B cell (primary cell): Measurements from ENCODE around the gene USH1G. TPM values are rescaled to one million over a fixed set of nuclear protein-coding genes. Genes with fewer than 3 reads are reported as not detected.

Experiments used
- ATAC-seq: fragments of 200-7000 bp; cut with Tn5 transposase; one replicate; pipeline ENCODE4 v1.10.0; 2021; ENCODE audit warnings: low read depth, mild to moderate bottlenecking, moderate number of reproducible peaks, moderate library complexity
- CTCF ChIA-PET: fragments of 350-600 bp; sonication (Branson Sonifier 250); formaldehyde crosslinking; loops from one replicate; lab custom pipeline; 2021; ENCODE audit warnings: antibody characterized with exemption, inconsistent platforms; lab: Charles Lee
- POLR2A ChIA-PET: fragments of 350-600 bp; sonication (Branson Sonifier 250); formaldehyde crosslinking; loops from one replicate; lab custom pipeline; 2021; ENCODE audit warnings: antibody characterized with exemption; lab: Charles Lee
- DNase-seq: peaks from one replicate; pipeline ENCODE4 v3.0.0; 2013
- H2AFZ ChIP-seq: 2 replicates; pipeline ENCODE4 v1.6.1; 2012; ENCODE audit warnings: mild to moderate bottlenecking, low read depth, low read length; ENCODE audit not compliant: insufficient read depth, poor library complexity, severe bottlenecking
- H3K27ac ChIP-seq, 2 donors: 1 replicate in 1 of 2; 2 replicates in 1 of 2; pipeline ENCODE4 v1.5.1; 2012 to 2013; ENCODE audit warnings: low read length in 2 of 2, mild to moderate bottlenecking in 2 of 2, moderate library complexity in 1 of 2
- H3K27me3 ChIP-seq, 4 experiments: fragments of 200-600 bp in 1 of 4; sonication (generic) in 1 of 4; replicated peaks in 1 of 4; 1 replicate in 2 of 4; 2 replicates in 2 of 4; pipeline versions ENCODE4 v1.6.1 to v1.7.0; 2013 to 2016; ENCODE audit warnings: low read length in 3 of 4, mild to moderate bottlenecking in 2 of 4, mixed read lengths in 1 of 4, moderate library complexity in 1 of 4; ENCODE audit not compliant: insufficient read depth in 4 of 4, control insufficient read depth in 3 of 4; ENCODE audit errors: control extremely low read depth in 1 of 4
- H3K36me3 ChIP-seq, 2 experiments: replicated peaks in 1 of 2; 1 replicate in 1 of 2; 2 replicates in 1 of 2; pipeline versions ENCODE4 v1.6.1 to v1.7.1; 2013; ENCODE audit warnings: low read length in 1 of 2; ENCODE audit not compliant: insufficient read depth in 2 of 2, control insufficient read depth in 1 of 2; ENCODE audit errors: control extremely low read depth in 1 of 2, extremely low read depth in 1 of 2
- H3K4me1 ChIP-seq, 2 donors: fragments of 200-600 bp in 1 of 2; sonication (generic) in 1 of 2; 1 replicate in 1 of 2; 2 replicates in 1 of 2; pipeline versions ENCODE4 v1.5.1 to v1.6.1; 2013 to 2017; ENCODE audit warnings: low read length in 2 of 2; ENCODE audit not compliant: control insufficient read depth in 2 of 2, insufficient read depth in 2 of 2
- H3K4me2 ChIP-seq: replicated peaks from 2 replicates; pipeline ENCODE3; 2012; ENCODE audit warnings: mild to moderate bottlenecking, low read depth, low read length; ENCODE audit not compliant: poor library complexity, severe bottlenecking
- H3K4me3 ChIP-seq, 5 experiments: fragments of 200-600 bp in 1 of 5; sonication (generic) in 1 of 5; 1 replicate in 3 of 5; 2 replicates in 2 of 5; pipeline versions ENCODE4 v1.5.1 to v1.7.0; 2011 to 2016; ENCODE audit warnings: low read length in 4 of 5, mild to moderate bottlenecking in 4 of 5, low read depth in 2 of 5, control low read depth in 1 of 5, moderate library complexity in 1 of 5; ENCODE audit not compliant: insufficient read depth in 1 of 5; ENCODE audit errors: control extremely low read depth in 1 of 5, extremely low read depth in 1 of 5
- H3K79me2 ChIP-seq: fragments of 200-600 bp; sonication (generic); one replicate; pipeline ENCODE4 v1.6.0; 2016; ENCODE audit warnings: low read length; ENCODE audit not compliant: control insufficient read depth, insufficient read depth
- H3K9ac ChIP-seq: fragments of 200-600 bp; sonication (generic); 2 replicates; pipeline ENCODE4 v1.6.1; 2017; ENCODE audit warnings: mild to moderate bottlenecking, low read length, moderate library complexity
- H3K9me3 ChIP-seq, 3 donors: one replicate each; pipeline versions ENCODE4 v1.6.1 to v1.7.1; 2013; ENCODE audit warnings: low read length in 2 of 3; ENCODE audit not compliant: control insufficient read depth in 2 of 3, insufficient read depth in 1 of 3; ENCODE audit errors: control extremely low read depth in 1 of 3
- H4K20me1 ChIP-seq: 2 replicates; pipeline ENCODE4 v1.6.0; 2012; ENCODE audit warnings: mild to moderate bottlenecking, low read length; ENCODE audit not compliant: insufficient read depth, control insufficient read depth, poor library complexity, severe bottlenecking
- H3K27ac Mint-ChIP-seq: one replicate; pipeline ENCODE4 v1.8.0; 2021; ENCODE audit warnings: mixed read lengths
- H3K27me3 Mint-ChIP-seq: one replicate; pipeline ENCODE4 v1.8.0; 2021; ENCODE audit warnings: mixed read lengths
- H3K4me1 Mint-ChIP-seq: one replicate; pipeline ENCODE4 v1.8.0; 2021; ENCODE audit warnings: mixed read lengths
- H3K4me3 Mint-ChIP-seq: one replicate; pipeline ENCODE4 v1.8.0; 2021; ENCODE audit warnings: mixed read lengths
- H3K9me3 Mint-ChIP-seq: one replicate; pipeline ENCODE4 v1.8.0; 2022; ENCODE audit warnings: mixed read lengths; ENCODE audit not compliant: insufficient read depth
- EZH2 ChIP-seq: IDR thresholded peaks from 2 replicates; pipeline ENCODE4 v1.6.1; 2012; ENCODE audit warnings: borderline replicate concordance, low read depth, mild to moderate bottlenecking, moderate library complexity, low read length; ENCODE audit not compliant: insufficient read depth, poor library complexity, severe bottlenecking
- WGBS: methylation state at CpG from one replicate; pipeline ENCODE4 v1.1.5; 2013; ENCODE audit warnings: missing lambda C conversion rate; ENCODE audit not compliant: insufficient coverage; 5-methylcytosine and 5-hydroxymethylcytosine counted together
- intact Hi-C: fragments of 100-400 bp; cut with micrococcal nuclease; formaldehyde crosslinking; loops from one replicate; pipeline ENCODE4 v1.10.0; 2022
- polyA plus RNA-seq: library from polyadenylated mRNA; depleted of rRNA; stranded (reverse); fragments of >200 nt; gene quantifications from 2 replicates; pipeline ENCODE4 v1.2.3, GENCODE V29; 2012
- total RNA-seq, 2 donors: library from RNA; stranded (reverse); fragments of 120-200 nt in 1 of 2; gene quantifications; 1 replicate in 1 of 2; 2 replicates in 1 of 2; pipeline versions ENCODE4 v1.2.3 to v1.2.4, GENCODE V29; 2013 to 2022
- TF ChIP-seq, protein P1 (sequence below): fragments of 200-600 bp; IDR thresholded peaks from one replicate; pipeline ENCODE4 v1.8.0; 2022; ENCODE audit warnings: antibody characterized with exemption, mild to moderate bottlenecking

USH1G gene
- total and polyA plus RNA-seq, 2 donors (not counting 1 experiment from before 2014, with no cell fraction given) = not detected

DNA sequence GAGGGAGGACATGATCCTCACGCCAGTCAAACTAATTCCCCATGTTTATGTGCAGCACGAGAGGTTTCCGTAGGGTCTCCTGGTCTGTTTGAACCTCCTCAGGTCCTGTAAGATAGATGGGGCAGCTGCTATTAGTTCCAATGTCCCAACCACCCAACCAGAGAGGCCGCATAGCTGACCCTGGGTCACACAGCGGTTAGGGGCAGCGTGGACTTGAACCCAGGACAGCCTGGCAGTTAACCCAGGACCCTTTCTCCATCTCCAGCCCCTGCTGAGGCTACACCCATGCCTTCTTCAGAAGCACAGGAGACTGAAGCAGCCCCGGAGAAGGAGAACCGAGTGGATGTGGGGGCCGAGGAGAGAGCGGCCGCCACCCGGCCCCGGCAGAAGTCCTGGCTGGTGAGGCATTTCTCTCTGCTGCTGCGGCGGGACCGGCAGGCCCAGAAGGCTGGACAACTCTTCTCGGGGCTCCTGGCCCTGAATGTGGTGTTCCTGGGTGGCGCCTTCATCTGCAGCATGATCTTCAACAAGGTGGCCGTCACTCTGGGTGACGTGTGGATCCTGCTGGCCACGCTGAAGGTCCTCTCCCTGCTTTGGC, 18.2 kb upstream of the USH1G start:
- ATAC-seq (no peak), DNase-seq (no peak)
- H3K4me3 Mint-ChIP-seq = no peak overlapping the region
- Histone ChIP-seq H3K4me2 (no peak overlapping the region), H3K36me3 (no peaks in the 10 kb centered on the region), H3K9ac (no peak overlapping the region), H2AFZ (no peak overlapping the region), H3K9me3 (peaks cover 0 to 2% (median 0%) of the 10 kb centered on the region in 3 donors), H3K27me3 (peaks cover 0 to 43% (median 10%) of the 10 kb centered on the region in 4 experiments), H3K79me2 (no peaks in the 10 kb centered on the region), H4K20me1 (no peaks in the 10 kb centered on the region), H3K4me1 (no peaks in the 10 kb centered on the region), H3K4me3 (no peak overlapping the region), H3K27ac (no peak overlapping the region)
- H3K27ac Mint-ChIP-seq = no peak overlapping the region
- H3K4me1 Mint-ChIP-seq = no peaks in the 10 kb centered on the region
- peaks cover 57% of the 10 kb centered on the region for H3K27me3 Mint-ChIP-seq
- 81% methylated on average over 18 of the region's 21 CpGs for WGBS
- intact Hi-C loops = no loop called here
- H3K9me3 Mint-ChIP-seq = no peaks in the 10 kb centered on the region
- CTCF ChIA-PET = no interaction called here
- POLR2A ChIA-PET = no interaction called here
- TF ChIP-seq EZH2 = no peak
- TF ChIP-seq, protein P1, sequence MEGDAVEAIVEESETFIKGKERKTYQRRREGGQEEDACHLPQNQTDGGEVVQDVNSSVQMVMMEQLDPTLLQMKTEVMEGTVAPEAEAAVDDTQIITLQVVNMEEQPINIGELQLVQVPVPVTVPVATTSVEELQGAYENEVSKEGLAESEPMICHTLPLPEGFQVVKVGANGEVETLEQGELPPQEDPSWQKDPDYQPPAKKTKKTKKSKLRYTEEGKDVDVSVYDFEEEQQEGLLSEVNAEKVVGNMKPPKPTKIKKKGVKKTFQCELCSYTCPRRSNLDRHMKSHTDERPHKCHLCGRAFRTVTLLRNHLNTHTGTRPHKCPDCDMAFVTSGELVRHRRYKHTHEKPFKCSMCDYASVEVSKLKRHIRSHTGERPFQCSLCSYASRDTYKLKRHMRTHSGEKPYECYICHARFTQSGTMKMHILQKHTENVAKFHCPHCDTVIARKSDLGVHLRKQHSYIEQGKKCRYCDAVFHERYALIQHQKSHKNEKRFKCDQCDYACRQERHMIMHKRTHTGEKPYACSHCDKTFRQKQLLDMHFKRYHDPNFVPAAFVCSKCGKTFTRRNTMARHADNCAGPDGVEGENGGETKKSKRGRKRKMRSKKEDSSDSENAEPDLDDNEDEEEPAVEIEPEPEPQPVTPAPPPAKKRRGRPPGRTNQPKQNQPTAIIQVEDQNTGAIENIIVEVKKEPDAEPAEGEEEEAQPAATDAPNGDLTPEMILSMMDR = no peak

DNA sequence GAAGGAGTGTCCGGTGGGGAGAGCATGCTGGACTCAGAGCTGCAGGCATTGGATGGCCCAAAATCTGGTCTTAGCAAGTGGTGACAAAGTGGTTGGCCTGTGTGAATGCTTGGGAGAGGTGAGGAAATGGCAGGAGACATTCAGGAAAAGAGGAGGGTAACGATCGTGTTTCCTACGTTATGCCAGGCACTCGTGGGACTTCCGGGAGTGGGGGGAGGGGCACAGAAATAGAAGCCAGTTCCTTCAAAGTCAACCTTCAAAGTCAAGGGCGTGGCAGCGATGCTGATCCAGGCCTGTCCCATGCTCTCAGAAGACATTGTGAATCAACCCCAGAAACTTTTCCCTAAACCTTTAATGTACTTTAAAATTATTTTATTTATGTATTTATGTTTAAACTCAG, 16.5 kb upstream of the USH1G start:
- TF ChIP-seq, protein P1 = no peak
- TF ChIP-seq EZH2 = no peak
- Histone ChIP-seq H3K9ac (no peak overlapping the region), H3K27ac (no peak overlapping the region), H3K4me2 (no peak overlapping the region), H3K27me3 (peaks cover 0 to 57% (median 14%) of the 10 kb centered on the region in 4 experiments), H3K4me1 (no peaks in the 10 kb centered on the region), H3K9me3 (peaks cover 0 to 2% (median 0%) of the 10 kb centered on the region in 3 donors), H3K36me3 (no peaks in the 10 kb centered on the region), H4K20me1 (no peaks in the 10 kb centered on the region), H2AFZ (no peak overlapping the region), H3K4me3 (no peak overlapping the region), H3K79me2 (no peaks in the 10 kb centered on the region)
- ChIA-PET CTCF (interaction anchor here (1.6 kb wide), 1 partner anchor 23 kb away, joined by 4 read pairs; no protein-coding TSS in a partner anchor), POLR2A (interaction anchor here (0.7 kb wide), 1 partner anchor 1333 kb away, joined by 4 read pairs; no protein-coding TSS in a partner anchor)
- no peak for DNase-seq
- intact Hi-C loops = no loop called here
- peaks cover 57% of the 10 kb centered on the region for H3K27me3 Mint-ChIP-seq
- no peak for ATAC-seq
- 47% methylated on average over 3 of the region's 8 CpGs for WGBS
- H3K9me3 Mint-ChIP-seq = no peaks in the 10 kb centered on the region
- H3K4me3 Mint-ChIP-seq = no peak overlapping the region
- H3K4me1 Mint-ChIP-seq = no peaks in the 10 kb centered on the region
- H3K27ac Mint-ChIP-seq = no peak overlapping the region
